Activated CD8-positive, alpha-beta memory T cell treated with anti-CD3 and anti-CD28 coated beads, Interleukin-2, amount 10 ng/mL, durations not matched to agents 7 days and 5 days (primary cell): ENCODE data around the gene LGALSL. TPM values are rescaled to one million over a fixed set of nuclear protein-coding genes. Genes with fewer than 3 reads are reported as not detected.
A peak's percentile ranks its signal among the peaks of the same experiment; 100 is the strongest.

ENCODE experiments used
- ATAC-seq: fragments of 150-1000 bp; cut with Tn5 transposase; one replicate; pipeline ENCODE4 v1.10.0; 2021; ENCODE audit warnings: moderate library complexity
- CTCF ChIA-PET: fragments of 350-600 bp; sonication (Branson Sonifier 250); formaldehyde crosslinking; loops from one replicate; lab custom pipeline; 2021; ENCODE audit warnings: antibody characterized with exemption; lab: Charles Lee
- DNase-seq: peaks from one replicate; pipeline ENCODE4 v3.0.0-alpha.2; 2020
- H3K27ac Mint-ChIP-seq: one replicate; pipeline ENCODE4 v1.8.0; 2021; ENCODE audit warnings: mild to moderate bottlenecking, mixed read lengths
- H3K27me3 Mint-ChIP-seq: one replicate; pipeline ENCODE4 v1.8.0; 2021; ENCODE audit warnings: mixed read lengths
- H3K36me3 Mint-ChIP-seq: one replicate; pipeline ENCODE4 v1.8.0; 2021; ENCODE audit warnings: mild to moderate bottlenecking, mixed read lengths
- H3K4me1 Mint-ChIP-seq: one replicate; pipeline ENCODE4 v1.8.0; 2021; ENCODE audit warnings: mixed read lengths
- H3K4me3 Mint-ChIP-seq: one replicate; pipeline ENCODE4 v1.8.0; 2021; ENCODE audit warnings: mild to moderate bottlenecking, moderate library complexity, mixed read lengths
- H3K9me3 Mint-ChIP-seq: one replicate; pipeline ENCODE4 v1.8.0; 2022; ENCODE audit warnings: low read depth, mixed read lengths
- total RNA-seq, 2 experiments: library from RNA; stranded (reverse); gene quantifications; one replicate each; pipeline ENCODE4 v1.2.3, GENCODE V29; 2021

LGALSL gene
- total RNA-seq, 2 experiments from 2014 or later = 1.1 to 1.3 TPM

DNA sequence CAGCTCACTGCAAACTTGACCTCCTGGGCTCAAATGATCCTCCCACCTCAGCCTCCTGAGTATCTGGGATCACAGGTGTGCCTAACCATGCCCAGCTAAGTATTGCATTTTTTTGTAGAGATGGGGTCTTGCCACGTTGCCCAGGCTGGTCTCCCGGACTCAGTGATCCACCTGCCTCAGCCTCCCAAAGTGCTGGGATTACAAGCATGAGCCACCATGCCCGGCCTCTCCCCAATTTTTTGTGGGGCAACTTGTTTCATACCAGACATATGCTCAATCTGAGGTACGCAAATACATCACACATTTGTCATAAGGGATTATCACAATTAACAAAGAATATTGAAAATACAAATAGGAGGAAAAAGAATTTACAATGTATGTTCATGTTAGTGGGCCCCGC is 27.7 kb downstream of the LGALSL start:
- no peak for DNase-seq
- Mint-ChIP-seq H3K27me3 (peaks cover 10% of the 10 kb centered on the region), H3K4me1 (peaks cover 22% of the 10 kb centered on the region), H3K27ac (no peak overlapping the region), H3K9me3 (no peaks in the 10 kb centered on the region), H3K4me3 (no peak overlapping the region), H3K36me3 (no peaks in the 10 kb centered on the region)
- CTCF ChIA-PET = interaction anchor here (1.5 to 14.9 kb wide), 2 partner anchors 12 to 153 kb away, joined by 3 to 245 read pairs; no protein-coding TSS in a partner anchor
- no peak for ATAC-seq

GRCh38 chr2:64482243-64482642 is 28.3 kb downstream of the LGALSL start:
- peaks cover 22% of the 10 kb centered on the region for H3K4me1 Mint-ChIP-seq
- H3K4me3 Mint-ChIP-seq = no peak overlapping the region
- no peaks in the 10 kb centered on the region for H3K36me3 Mint-ChIP-seq
- CTCF ChIA-PET = interaction anchor here (1.5 to 14.9 kb wide), 3 partner anchors 12 to 153 kb away, joined by 3 to 245 read pairs (median 3); no protein-coding TSS in a partner anchor
- H3K27me3 Mint-ChIP-seq = peaks cover 11% of the 10 kb centered on the region
- no peaks in the 10 kb centered on the region for H3K9me3 Mint-ChIP-seq
- ATAC-seq = no peak
- DNase-seq = no peak
- no peak overlapping the region for H3K27ac Mint-ChIP-seq

DNA sequence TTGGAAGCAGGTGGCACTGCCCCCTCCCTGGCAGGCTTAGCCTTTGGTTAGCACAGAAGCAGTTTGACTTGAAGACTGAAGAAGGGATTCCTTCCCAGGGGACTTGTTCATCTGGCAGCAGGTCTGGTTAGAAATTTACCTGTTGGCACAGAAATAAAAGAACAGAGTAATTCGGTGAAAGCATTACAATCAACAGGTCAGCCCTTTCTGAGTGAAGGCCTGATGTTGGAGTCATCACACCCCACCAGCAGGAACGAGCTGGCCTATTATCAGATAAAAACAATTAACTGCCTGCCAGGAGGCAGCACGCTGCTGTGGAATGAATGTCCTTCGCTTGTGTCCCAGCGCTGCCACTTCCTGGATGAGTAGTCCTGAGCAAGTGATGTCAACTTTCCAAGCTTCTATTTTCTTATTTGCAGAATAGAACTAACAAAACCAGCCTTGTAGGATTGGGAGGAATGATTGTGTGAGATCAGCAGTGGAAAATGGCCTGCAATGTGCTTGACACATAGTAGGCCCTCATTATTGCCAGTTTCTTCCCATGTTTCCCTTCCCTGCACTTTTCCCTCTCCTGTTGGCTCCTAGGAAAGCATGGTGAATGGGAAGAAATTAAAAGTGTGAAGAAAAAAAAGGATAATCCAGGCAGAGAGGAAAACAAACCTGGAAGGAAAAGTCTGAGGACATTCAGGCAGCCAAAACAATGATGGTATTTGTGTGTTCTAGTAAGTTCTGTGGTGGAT is 29.0 kb downstream of the LGALSL start:
- DNase-seq (no peak), ATAC-seq (no peak)
- peaks cover 22% of the 10 kb centered on the region for H3K4me1 Mint-ChIP-seq
- no peaks in the 10 kb centered on the region for H3K9me3 Mint-ChIP-seq
- CTCF ChIA-PET = interaction anchor here (1.5 to 14.9 kb wide), 4 partner anchors 11 to 154 kb away, joined by 3 to 245 read pairs (median 4); no protein-coding TSS in a partner anchor
- no peak overlapping the region for H3K27ac Mint-ChIP-seq
- H3K27me3 Mint-ChIP-seq = peaks cover 16% of the 10 kb centered on the region
- H3K36me3 Mint-ChIP-seq = no peaks in the 10 kb centered on the region
- H3K4me3 Mint-ChIP-seq = no peak overlapping the region

DNA sequence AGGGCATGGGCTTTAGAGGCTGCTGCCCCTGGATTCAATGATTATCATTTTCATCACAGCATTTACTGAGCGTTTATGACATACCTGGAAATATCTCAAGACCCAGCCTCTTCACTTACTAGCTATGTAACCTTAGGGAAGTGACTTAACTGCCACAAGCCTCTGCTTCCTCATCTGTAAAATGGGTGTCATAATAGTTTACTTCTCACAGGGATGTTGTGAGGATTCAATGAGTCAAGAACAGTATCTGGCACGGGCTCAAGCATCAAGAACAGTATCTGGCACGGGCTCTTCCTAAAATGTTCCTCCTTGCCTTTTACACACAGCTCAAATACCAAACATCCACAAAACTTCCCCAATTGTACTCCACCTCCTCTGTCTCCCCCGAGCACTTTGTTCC is 31.4 kb downstream of the LGALSL start:
- Mint-ChIP-seq H3K4me1 (peaks cover 25% of the 10 kb centered on the region), H3K36me3 (no peaks in the 10 kb centered on the region), H3K4me3 (no peak overlapping the region), H3K9me3 (no peaks in the 10 kb centered on the region), H3K27me3 (peaks cover 16% of the 10 kb centered on the region), H3K27ac (no peak overlapping the region)
- no peak for DNase-seq
- no peak for ATAC-seq
- CTCF ChIA-PET = interaction anchor here (1.1 to 14.9 kb wide), 4 partner anchors 11 to 435 kb away, joined by 3 to 245 read pairs (median 18); no protein-coding TSS in a partner anchor

GRCh38 chr2:64485961-64486360 is 32.0 kb downstream of the LGALSL start:
- no peak overlapping the region for H3K27ac Mint-ChIP-seq
- no peaks in the 10 kb centered on the region for H3K36me3 Mint-ChIP-seq
- no peak overlapping the region for H3K4me3 Mint-ChIP-seq
- H3K27me3 Mint-ChIP-seq = peaks cover 16% of the 10 kb centered on the region
- no peak for ATAC-seq
- H3K9me3 Mint-ChIP-seq = no peaks in the 10 kb centered on the region
- peaks cover 21% of the 10 kb centered on the region for H3K4me1 Mint-ChIP-seq
- no peak for DNase-seq
- CTCF ChIA-PET = interaction anchor here (0.6 to 14.9 kb wide), 6 partner anchors 10 to 435 kb away, joined by 3 to 245 read pairs (median 3); no protein-coding TSS in a partner anchor

DNA sequence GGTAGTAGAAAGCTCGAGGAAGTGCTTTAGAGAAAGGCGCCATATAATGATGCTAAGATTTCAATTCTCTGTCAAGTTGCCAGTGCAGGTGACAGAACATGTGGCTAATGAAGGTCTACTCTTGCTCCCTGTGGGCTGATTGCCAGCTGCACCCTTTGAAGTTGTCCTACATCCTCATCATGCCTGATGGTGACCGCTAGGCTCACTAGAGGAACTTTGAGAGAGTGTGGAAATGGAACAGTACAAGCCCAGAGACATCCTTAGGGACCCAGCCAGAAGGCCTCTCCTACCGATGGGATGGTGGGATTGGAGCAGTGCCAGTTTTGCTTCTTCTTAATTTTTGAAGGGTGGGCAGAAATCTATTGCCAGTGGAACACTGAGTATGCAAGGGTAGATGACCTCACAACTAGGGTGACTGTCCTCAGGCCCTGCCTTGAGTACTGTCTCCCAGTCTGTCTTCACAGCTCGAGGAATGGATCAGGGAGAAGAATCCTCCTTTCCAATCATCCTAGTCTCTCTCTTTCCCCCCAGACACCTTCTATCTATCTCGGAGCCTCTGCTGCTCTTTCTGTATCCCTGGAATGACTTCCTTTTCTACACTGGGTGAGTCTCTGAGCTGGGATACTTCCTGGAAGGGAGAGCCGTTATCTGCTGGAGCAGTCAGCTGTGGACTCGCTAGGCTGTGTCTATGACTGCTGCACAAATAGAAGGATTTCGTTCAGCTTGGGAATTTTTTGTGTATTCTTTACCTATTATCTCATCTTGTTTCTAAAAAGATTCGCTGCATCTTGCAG is 33.5 kb downstream of the LGALSL start:
- Mint-ChIP-seq H3K4me1 (peaks cover 21% of the 10 kb centered on the region), H3K27ac (no peak overlapping the region), H3K9me3 (no peaks in the 10 kb centered on the region), H3K36me3 (no peaks in the 10 kb centered on the region), H3K4me3 (no peak overlapping the region), H3K27me3 (peaks cover 24% of the 10 kb centered on the region)
- CTCF ChIA-PET = interaction anchor here (0.7 to 14.9 kb wide), 44 partner anchors 10 to 465 kb away, joined by 3 to 245 read pairs (median 4); partner anchors contain the start of genes AFTPH and LGALSL
- DNase-seq (no peak), ATAC-seq (no peak)

DNA sequence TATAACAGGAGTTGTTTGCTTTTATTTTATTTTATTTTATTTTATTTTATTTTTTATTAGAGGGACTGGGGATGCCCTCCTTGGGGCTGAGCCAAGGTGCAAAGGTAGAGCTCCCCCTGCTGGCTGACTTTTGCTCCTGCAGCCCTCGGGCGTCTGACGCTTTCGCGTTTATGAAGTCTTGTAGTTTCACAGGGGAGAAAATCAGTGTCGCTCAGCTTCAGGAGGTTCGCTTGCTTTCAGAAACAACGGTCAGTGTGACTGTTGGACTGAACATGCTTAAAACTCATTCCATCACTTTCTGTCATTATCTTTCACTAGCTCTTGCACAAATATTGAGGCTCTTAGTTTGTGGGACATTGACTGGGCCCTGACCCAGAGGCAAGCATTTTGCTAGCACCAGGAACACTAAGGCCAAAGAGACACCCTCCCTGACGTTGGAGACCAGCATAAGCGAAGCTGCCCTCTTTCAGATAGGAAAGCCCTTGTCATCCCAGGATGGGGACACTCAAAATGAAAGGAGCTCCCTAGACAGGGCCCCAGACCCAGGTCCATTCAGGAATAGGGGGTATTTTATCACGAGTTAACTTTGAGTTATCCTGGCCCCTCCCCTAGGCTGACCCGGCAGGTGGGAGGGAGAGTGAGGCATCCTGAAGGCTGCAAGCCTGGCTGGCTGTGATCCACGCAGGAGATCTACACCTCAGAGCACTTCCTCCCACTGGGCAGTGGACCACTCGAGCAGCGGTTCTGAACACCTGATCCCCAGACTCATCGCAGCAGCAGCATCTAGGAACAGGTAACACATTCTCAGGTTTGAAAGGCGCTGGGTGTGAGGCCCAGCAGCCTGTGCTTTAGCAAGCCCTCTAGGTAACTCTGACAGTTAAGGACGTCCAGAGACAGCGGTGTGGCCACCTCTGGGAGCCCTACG is 34.4 kb downstream of the LGALSL start:
- ATAC-seq (peak; percentile 87), DNase-seq (peak; percentile 84)
- H3K4me1 Mint-ChIP-seq = peaks cover 21% of the 10 kb centered on the region
- CTCF ChIA-PET = interaction anchor here (0.6 to 14.9 kb wide), 47 partner anchors 11 to 466 kb away, joined by 3 to 245 read pairs (median 4); partner anchors contain the start of genes AFTPH and LGALSL
- peaks cover 30% of the 10 kb centered on the region for H3K27me3 Mint-ChIP-seq
- H3K4me3 Mint-ChIP-seq = no peak overlapping the region
- no peaks in the 10 kb centered on the region for H3K9me3 Mint-ChIP-seq
- H3K36me3 Mint-ChIP-seq = no peaks in the 10 kb centered on the region
- H3K27ac Mint-ChIP-seq = no peak overlapping the region

DNA sequence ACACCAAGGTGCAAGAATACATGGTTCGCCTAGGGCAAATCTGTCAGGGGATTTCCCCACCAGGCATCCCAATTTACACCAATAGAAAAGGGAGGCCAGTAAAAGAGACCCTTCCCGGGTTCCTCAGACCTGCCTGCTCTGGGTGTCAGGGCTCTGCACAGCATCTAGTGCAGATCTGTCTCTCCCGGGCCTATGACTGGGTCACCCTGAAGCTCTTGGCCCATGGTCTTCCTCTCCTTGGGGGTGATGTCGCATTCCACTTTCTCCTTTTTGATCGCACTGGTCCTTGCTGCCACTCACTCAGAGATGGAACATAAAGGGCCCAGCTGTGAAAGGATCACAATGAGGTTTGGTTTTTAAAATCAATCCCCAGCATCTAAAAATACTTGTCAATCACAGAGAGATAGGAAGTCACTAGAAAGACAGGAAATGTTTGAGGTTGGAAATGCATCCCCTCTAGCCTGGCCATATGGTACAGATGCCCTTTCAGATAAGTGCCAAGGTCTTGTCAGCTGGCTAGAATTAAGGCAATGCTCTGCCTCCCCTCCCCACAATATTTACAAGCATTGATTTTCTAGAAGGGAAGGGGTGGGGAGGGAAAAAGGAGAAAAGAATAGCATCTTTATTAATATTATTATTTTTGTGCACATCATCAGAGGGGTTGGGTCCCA is 35.3 kb downstream of the LGALSL start:
- peaks cover 21% of the 10 kb centered on the region for H3K4me1 Mint-ChIP-seq
- H3K27ac Mint-ChIP-seq = no peak overlapping the region
- CTCF ChIA-PET = interaction anchor here (0.9 to 14.9 kb wide), 7 partner anchors 11 to 575 kb away, joined by 3 to 245 read pairs (median 5); no protein-coding TSS in a partner anchor
- DNase-seq (no peak), ATAC-seq (peak; percentile 45)
- no peaks in the 10 kb centered on the region for H3K36me3 Mint-ChIP-seq
- H3K27me3 Mint-ChIP-seq = peaks cover 35% of the 10 kb centered on the region
- no peak overlapping the region for H3K4me3 Mint-ChIP-seq
- no peaks in the 10 kb centered on the region for H3K9me3 Mint-ChIP-seq

GRCh38 chr2:64491426-64491825 is 37.5 kb downstream of the LGALSL start:
- Mint-ChIP-seq H3K4me3 (no peak overlapping the region), H3K9me3 (no peaks in the 10 kb centered on the region), H3K36me3 (no peaks in the 10 kb centered on the region), H3K27me3 (peaks cover 28% of the 10 kb centered on the region), H3K4me1 (peaks cover 24% of the 10 kb centered on the region), H3K27ac (no peak overlapping the region)
- DNase-seq (no peak), ATAC-seq (no peak)
- CTCF ChIA-PET = interaction anchor here (1.5 to 5.1 kb wide), 2 partner anchors 14 to 34 kb away, joined by 3 to 43 read pairs; no protein-coding TSS in a partner anchor

DNA sequence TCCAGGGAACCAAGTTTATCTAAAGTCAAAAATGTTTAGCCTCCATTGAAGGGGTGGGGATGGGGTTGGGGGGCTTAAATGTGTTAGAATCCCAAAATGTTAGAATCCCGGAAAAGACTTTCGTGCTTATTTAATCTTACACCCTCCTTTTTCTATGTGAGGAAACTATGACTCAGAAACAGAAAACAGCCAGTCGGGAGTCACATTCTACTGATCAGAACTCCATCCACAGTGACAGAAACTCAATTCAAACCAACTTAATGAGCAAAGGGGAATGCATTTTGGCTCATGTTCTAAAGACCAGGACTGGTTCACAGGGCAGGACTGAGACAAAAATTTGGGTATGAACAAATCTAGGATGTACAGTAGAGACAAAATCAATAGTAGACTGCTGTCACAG is 38.3 kb downstream of the LGALSL start:
- CTCF ChIA-PET = no interaction called here
- Mint-ChIP-seq H3K27ac (no peak overlapping the region), H3K36me3 (no peaks in the 10 kb centered on the region), H3K4me3 (no peak overlapping the region), H3K27me3 (peaks cover 31% of the 10 kb centered on the region), H3K9me3 (no peaks in the 10 kb centered on the region), H3K4me1 (peaks cover 24% of the 10 kb centered on the region)
- no peak for ATAC-seq
- no peak for DNase-seq

GRCh38 chr2:64492821-64493220 is 38.9 kb downstream of the LGALSL start:
- Mint-ChIP-seq H3K27ac (no peak overlapping the region), H3K36me3 (no peaks in the 10 kb centered on the region), H3K4me3 (no peak overlapping the region), H3K27me3 (peaks cover 29% of the 10 kb centered on the region), H3K9me3 (no peaks in the 10 kb centered on the region), H3K4me1 (peaks cover 24% of the 10 kb centered on the region)
- ATAC-seq (no peak), DNase-seq (no peak)
- CTCF ChIA-PET = interaction anchor here (2.2 kb wide), 1 partner anchor 9 kb away, joined by 6 read pairs; no protein-coding TSS in a partner anchor

DNA sequence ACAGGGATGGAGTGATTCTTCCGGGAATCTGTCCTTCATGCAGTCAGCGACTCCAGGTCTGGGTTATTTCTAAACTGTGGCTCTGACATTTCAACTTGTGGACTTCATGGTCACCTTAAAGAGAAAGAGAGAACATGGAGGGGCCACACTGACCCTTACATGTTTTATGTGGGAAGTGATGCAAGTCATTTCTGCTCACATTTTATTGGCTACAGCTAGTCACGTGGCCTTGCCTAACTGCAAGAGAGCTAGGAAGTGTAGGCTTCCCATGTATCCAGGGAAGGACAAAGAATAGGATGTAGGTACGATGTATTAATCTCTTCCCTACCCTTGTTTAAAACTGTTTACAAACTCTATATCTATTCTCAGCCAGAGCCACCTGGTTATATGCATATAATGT is 39.8 kb downstream of the LGALSL start:
- Mint-ChIP-seq H3K27me3 (peaks cover 36% of the 10 kb centered on the region), H3K36me3 (no peaks in the 10 kb centered on the region), H3K27ac (no peak overlapping the region), H3K4me3 (no peak overlapping the region), H3K4me1 (peaks cover 16% of the 10 kb centered on the region), H3K9me3 (no peaks in the 10 kb centered on the region)
- DNase-seq (no peak), ATAC-seq (no peak)
- CTCF ChIA-PET = interaction anchor here (2.2 kb wide), 1 partner anchor 10 kb away, joined by 6 read pairs; no protein-coding TSS in a partner anchor
